Lower leg skin (tissue), 3 donors: ENCODE results near the gene HLA-DQA1.

Source experiments
- POLR2A ChIP-seq, 2 donors: fragments of 450-650 bp; IDR thresholded peaks; one replicate each; pipeline ENCODE4 v1.6.1; 2016 to 2017; ENCODE audit warnings: antibody characterized with exemption in 2 of 2, mild to moderate bottlenecking in 1 of 2, moderate library complexity in 1 of 2
- TF ChIP-seq, protein P1 (sequence below), 3 donors: fragments of 450-650 bp; IDR thresholded peaks; one replicate each; pipeline ENCODE4 v1.5.1; 2016; ENCODE audit warnings: antibody characterized with exemption in 3 of 3, mild to moderate bottlenecking in 3 of 3, moderate library complexity in 2 of 3

DNA sequence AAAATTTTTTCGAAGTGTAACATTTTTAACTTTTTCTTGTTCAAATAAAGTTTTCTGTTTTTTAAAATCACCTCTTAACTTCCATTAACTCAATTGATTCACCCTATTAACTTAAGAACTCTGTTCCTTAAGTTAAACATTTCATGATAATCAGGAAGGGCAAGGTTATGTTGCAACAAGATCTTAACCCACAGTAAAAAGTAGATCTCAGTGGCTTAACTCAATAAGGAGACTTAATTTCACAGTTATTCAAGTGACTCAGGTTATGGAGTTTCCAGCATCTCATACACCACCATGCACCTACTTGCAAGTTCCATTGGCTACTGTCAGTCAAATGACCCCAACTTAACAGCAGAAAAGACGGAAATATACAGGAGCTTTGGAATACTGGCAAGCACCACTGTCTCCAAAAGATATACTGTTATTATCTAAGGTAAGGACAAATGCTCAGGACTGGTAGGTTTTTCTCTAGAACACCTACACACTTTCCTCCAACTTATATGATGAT lies 18.1 kb downstream of the HLA-DQA1 start:
- TF ChIP-seq, protein P1, sequence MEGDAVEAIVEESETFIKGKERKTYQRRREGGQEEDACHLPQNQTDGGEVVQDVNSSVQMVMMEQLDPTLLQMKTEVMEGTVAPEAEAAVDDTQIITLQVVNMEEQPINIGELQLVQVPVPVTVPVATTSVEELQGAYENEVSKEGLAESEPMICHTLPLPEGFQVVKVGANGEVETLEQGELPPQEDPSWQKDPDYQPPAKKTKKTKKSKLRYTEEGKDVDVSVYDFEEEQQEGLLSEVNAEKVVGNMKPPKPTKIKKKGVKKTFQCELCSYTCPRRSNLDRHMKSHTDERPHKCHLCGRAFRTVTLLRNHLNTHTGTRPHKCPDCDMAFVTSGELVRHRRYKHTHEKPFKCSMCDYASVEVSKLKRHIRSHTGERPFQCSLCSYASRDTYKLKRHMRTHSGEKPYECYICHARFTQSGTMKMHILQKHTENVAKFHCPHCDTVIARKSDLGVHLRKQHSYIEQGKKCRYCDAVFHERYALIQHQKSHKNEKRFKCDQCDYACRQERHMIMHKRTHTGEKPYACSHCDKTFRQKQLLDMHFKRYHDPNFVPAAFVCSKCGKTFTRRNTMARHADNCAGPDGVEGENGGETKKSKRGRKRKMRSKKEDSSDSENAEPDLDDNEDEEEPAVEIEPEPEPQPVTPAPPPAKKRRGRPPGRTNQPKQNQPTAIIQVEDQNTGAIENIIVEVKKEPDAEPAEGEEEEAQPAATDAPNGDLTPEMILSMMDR (IDR thresholded peaks at IDR 0.05): no peak
- TF ChIP-seq POLR2A (IDR thresholded peaks at IDR 0.05): no peak
